OCI-LY7 (cell line): ENCODE measurements around the gene CALR.

Source experiments
- EZH2phosphoT487 ChIP-seq: fragments of 200-600 bp; sonication (generic); IDR thresholded peaks from 2 replicates; pipeline ENCODE4 v1.6.1; 2018; ENCODE audit warnings: low read depth, borderline replicate concordance, mild to moderate bottlenecking, mixed run types, antibody characterized with exemption, low read length, moderate library complexity, mixed read lengths
- TF ChIP-seq, protein P1 (sequence below): fragments of 200-600 bp; sonication (generic); conservative IDR thresholded peaks from 2 replicates; pipeline ENCODE4 v1.5.1; 2014; ENCODE audit warnings: mild to moderate bottlenecking, antibody characterized with exemption, low read length, moderate library complexity, mixed read lengths

DNA sequence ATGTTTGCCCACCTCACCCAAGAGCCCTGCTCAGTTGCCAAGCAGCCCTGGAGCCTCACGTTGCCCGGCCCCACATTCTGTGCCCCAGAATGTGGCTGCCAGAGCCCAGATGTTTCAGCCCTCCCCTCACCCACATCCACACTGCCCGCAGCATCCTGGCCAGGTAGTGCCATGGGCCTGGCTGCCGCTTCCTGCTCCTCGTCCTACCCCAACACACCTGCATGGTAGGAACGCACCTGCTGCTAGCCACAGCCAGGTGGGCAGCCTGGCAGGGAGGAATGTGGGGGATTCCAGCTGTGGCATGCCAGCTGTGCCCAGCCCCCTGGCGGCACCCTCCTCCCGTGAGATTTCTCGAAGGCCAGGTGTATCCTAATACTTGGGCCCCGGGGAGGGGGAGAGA lies 49.4 kb downstream of the CALR start:
- no peak for TF ChIP-seq EZH2phosphoT487
- TF ChIP-seq, protein P1, sequence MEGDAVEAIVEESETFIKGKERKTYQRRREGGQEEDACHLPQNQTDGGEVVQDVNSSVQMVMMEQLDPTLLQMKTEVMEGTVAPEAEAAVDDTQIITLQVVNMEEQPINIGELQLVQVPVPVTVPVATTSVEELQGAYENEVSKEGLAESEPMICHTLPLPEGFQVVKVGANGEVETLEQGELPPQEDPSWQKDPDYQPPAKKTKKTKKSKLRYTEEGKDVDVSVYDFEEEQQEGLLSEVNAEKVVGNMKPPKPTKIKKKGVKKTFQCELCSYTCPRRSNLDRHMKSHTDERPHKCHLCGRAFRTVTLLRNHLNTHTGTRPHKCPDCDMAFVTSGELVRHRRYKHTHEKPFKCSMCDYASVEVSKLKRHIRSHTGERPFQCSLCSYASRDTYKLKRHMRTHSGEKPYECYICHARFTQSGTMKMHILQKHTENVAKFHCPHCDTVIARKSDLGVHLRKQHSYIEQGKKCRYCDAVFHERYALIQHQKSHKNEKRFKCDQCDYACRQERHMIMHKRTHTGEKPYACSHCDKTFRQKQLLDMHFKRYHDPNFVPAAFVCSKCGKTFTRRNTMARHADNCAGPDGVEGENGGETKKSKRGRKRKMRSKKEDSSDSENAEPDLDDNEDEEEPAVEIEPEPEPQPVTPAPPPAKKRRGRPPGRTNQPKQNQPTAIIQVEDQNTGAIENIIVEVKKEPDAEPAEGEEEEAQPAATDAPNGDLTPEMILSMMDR = no peak
